PC-3 (cell line): ENCODE results near the gene PFKFB4.

ENCODE experiments used
- CTCF ChIP-seq: fragments of 300-600 bp; sonication (generic); conservative IDR thresholded peaks from 2 replicates; pipeline ENCODE4 v1.5.1; 2017; ENCODE audit warnings: antibody characterized with exemption, low read depth, mild to moderate bottlenecking, low read length
- EZH2 ChIP-seq: fragments of 300-600 bp; sonication (generic); IDR thresholded peaks from one replicate; pipeline ENCODE4 v1.6.1; 2017; ENCODE audit warnings: antibody characterized with exemption, mild to moderate bottlenecking, low read length; ENCODE audit not compliant: unreplicated experiment

- TF ChIP-seq CTCF, result no peak
- TF ChIP-seq EZH2, result no peak
Observed at GRCh38 chr3:48591886-48592518, 35.4 kb upstream of the PFKFB4 start.
